HepG2 (cell line): ENCODE results near the gene ACOX3. TPM values are rescaled to one million over a fixed set of nuclear protein-coding genes. Genes with fewer than 3 reads are reported as not detected.

Experiments
- CEBPB ChIP-seq: IDR thresholded peaks from 2 replicates; pipeline ENCODE4 v1.6.1; 2011; ENCODE audit warnings: low read depth, low read length, improper control_type of control experiment, borderline replicate concordance
- HDAC2 ChIP-seq: sonication (generic); formaldehyde crosslinking; IDR thresholded peaks from 2 replicates; pipeline ENCODE4 v1.4.0; 2020; ENCODE audit warnings: missing genetic modification reagents
- IRF2 ChIP-seq: IDR thresholded peaks from 2 replicates; pipeline ENCODE4 v1.6.1; 2018; ENCODE audit warnings: missing genetic modification reagents, missing compliant biosample characterization
- PAX8 ChIP-seq: sonication (generic); formaldehyde crosslinking; IDR thresholded peaks from 2 replicates; pipeline ENCODE4 v1.8.0; 2022; ENCODE audit warnings: mild to moderate bottlenecking, missing genetic modification reagents, borderline replicate concordance
- POLR2AphosphoS5 ChIP-seq: IDR thresholded peaks from 2 replicates; pipeline ENCODE4 v1.6.1; 2012; ENCODE audit warnings: low read depth, low read length
- POLR2G ChIP-seq: fragments of 200-400 bp; formaldehyde crosslinking; IDR thresholded peaks from 2 replicates; pipeline ENCODE4 v1.6.1; 2018; ENCODE audit warnings: mild to moderate bottlenecking, low read depth, low read length, moderate library complexity
- RFX5 ChIP-seq: IDR thresholded peaks from 2 replicates; pipeline ENCODE4 v1.6.1; 2011; ENCODE audit warnings: low read depth, low read length, improper control_type of control experiment
- RFXAP ChIP-seq: sonication (generic); formaldehyde crosslinking; IDR thresholded peaks from 2 replicates; pipeline ENCODE4 v1.4.0; 2020; ENCODE audit warnings: missing genetic modification reagents, borderline replicate concordance
- ZNF329 ChIP-seq: sonication (generic); formaldehyde crosslinking; IDR thresholded peaks from 2 replicates; pipeline ENCODE4 v1.9.0; 2021; ENCODE audit warnings: low read depth, mild to moderate bottlenecking, missing genetic modification reagents
- polyA plus RNA-seq, 8 experiments: library from polyadenylated mRNA; depleted of rRNA in 3 of 8; stranded (reverse) in 7 of 8; unstranded in 1 of 8; fragments of >200 nt; fragmentation: Illumina TruSeq in 4 of 8; extraction: Trizol in 4 of 8; gene quantifications; 2 replicates each; pipeline versions ENCODE4 v1.2.1 to v1.2.3, GENCODE V29; 2011 to 2016; ENCODE audit warnings: low read depth in 4 of 8, missing spikeins in 1 of 8, mixed read lengths in 1 of 8; ENCODE audit not compliant: insufficient read depth in 1 of 8
- total RNA-seq, 5 experiments: library from RNA; depleted of rRNA; stranded (reverse); fragments of >200 nt; fragmentation: Illumina TruSeq; extraction: Trizol; gene quantifications; 2 replicates each; pipeline ENCODE4 v1.2.3, GENCODE V29; 2016; ENCODE audit warnings: low read depth in 1 of 5
- TF ChIP-seq, protein P1 (sequence below): sonication (generic); formaldehyde crosslinking; IDR thresholded peaks from 2 replicates; pipeline ENCODE4 v1.5.0; 2020; ENCODE audit warnings: missing genetic modification reagents
- TF ChIP-seq, protein P2 (sequence below): sonication (generic); formaldehyde crosslinking; IDR thresholded peaks from 2 replicates; pipeline ENCODE4 v1.4.0; 2020; ENCODE audit warnings: missing genetic modification reagents, borderline replicate concordance

ACOX3 gene
- total and polyA plus RNA-seq, 2 of the 13 experiments (the other 11 are each of a cell fraction or from before 2014, with no cell fraction given): 4.2 to 17.8 TPM

DNA sequence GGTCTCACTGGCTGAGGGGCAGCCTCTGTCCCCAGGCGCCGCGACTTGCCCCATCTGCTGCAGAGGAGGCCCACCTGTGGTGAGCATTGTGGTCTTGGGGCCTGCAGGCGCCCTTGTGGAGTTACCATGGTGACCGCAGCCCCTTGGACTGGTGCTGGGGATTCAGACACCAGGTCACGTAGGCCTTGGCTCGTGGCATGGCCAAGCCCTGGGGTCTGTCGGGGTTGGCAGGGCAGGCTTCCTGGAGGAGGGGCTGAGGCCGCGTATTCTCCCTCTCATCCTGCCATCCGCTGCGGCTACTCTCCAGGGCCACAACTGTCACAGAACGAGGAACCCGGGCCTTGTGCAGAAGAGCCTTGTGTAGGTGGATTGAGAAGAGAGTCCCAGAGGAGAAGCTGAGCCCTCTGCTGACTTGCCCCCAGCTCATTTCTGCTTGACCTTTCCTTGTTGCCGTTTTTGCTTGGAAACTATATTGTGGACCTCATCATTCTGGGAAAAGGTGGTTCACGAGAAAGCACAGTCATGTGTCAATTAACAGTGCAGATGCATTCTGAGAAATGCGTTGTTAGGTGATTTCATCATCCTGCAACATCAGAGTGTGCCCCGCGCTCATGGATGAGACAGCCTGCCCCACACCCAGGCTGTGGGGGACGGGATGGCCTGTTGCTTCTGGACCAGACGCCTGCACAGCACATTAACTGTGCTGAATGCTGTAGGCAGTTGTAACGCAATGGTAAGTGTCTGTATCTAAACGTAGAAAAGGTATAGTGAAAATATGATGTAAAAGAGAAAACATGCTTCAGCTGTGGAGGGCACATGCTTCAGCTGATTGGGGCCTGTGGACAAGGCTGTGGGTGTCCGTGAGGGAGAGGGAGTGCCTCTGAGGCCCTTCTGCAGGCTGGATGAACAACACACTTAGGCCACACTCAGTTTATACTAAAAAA is 38.5 kb upstream of the ACOX3 start (continued):
- TF ChIP-seq IRF2 (CRISPR knock-in tag) (no peak), HDAC2 (CRISPR knock-in tag) (no peak), CEBPB (peak; percentile 12; the same call in 1 of the 2 replicates), RFX5 (no peak), RFXAP (no peak), PAX8 (CRISPR knock-in tag) (no peak), ZNF329 (CRISPR knock-in tag) (no peak), POLR2AphosphoS5 (no peak), POLR2G (0 out of 2 replicates have a peak, but pooled peaks have one; percentile 19)
- TF ChIP-seq, protein P1, sequence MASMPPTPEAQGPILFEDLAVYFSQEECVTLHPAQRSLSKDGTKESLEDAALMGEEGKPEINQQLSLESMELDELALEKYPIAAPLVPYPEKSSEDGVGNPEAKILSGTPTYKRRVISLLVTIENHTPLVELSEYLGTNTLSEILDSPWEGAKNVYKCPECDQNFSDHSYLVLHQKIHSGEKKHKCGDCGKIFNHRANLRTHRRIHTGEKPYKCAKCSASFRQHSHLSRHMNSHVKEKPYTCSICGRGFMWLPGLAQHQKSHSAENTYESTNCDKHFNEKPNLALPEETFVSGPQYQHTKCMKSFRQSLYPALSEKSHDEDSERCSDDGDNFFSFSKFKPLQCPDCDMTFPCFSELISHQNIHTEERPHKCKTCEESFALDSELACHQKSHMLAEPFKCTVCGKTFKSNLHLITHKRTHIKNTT (CRISPR knock-in tag): no peak
- TF ChIP-seq, protein P2, sequence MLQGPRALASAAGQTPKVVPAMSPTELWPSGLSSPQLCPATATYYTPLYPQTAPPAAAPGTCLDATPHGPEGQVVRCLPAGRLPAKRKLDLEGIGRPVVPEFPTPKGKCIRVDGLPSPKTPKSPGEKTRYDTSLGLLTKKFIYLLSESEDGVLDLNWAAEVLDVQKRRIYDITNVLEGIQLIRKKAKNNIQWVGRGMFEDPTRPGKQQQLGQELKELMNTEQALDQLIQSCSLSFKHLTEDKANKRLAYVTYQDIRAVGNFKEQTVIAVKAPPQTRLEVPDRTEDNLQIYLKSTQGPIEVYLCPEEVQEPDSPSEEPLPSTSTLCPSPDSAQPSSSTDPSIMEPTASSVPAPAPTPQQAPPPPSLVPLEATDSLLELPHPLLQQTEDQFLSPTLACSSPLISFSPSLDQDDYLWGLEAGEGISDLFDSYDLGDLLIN (CRISPR knock-in tag): no peak
- TF ChIP-seq, all 625 proteins: peak for 3
